OCI-LY1 (cell line): ENCODE results near the gene RABGEF1.
"Not testable (repeated sequence)": the region's sequence is repeated elsewhere in the genome, so short reads cannot be mapped to it uniquely, and the experiment has no call there.

Experiments used
- H2AFZ ChIP-seq: fragments of 200-600 bp; sonication (generic), shearing (Covaris generic); 2 replicates; pipeline ENCODE4 v1.6.0; 2014; ENCODE audit warnings: antibody characterized with exemption, mild to moderate bottlenecking, low read length
- H3F3A ChIP-seq: fragments of 200-600 bp; sonication (generic), shearing (Covaris generic); 2 replicates; pipeline ENCODE4 v1.6.0; 2014; ENCODE audit warnings: mild to moderate bottlenecking, antibody characterized with exemption, low read length, moderate library complexity; ENCODE audit not compliant: insufficient read depth
- H3K27ac ChIP-seq: fragments of 200-600 bp; sonication (generic); 2 replicates; pipeline ENCODE4 v1.5.1; 2014; ENCODE audit warnings: low read length, mixed run types, mild to moderate bottlenecking, low read depth; ENCODE audit not compliant: poor library complexity, severe bottlenecking
- H3K27me3 ChIP-seq: fragments of 200-600 bp; sonication (generic); 2 replicates; pipeline ENCODE4 v1.6.0; 2014; ENCODE audit warnings: antibody characterized with exemption, mild to moderate bottlenecking, low read length, moderate library complexity; ENCODE audit not compliant: insufficient read depth
- H3K36me3 ChIP-seq: fragments of 200-600 bp; sonication (generic); 2 replicates; pipeline ENCODE4 v1.6.1; 2014; ENCODE audit warnings: mild to moderate bottlenecking, antibody characterized with exemption, low read length, moderate library complexity, mixed read lengths; ENCODE audit not compliant: insufficient read depth
- H3K4me1 ChIP-seq: fragments of 200-600 bp; sonication (generic); 2 replicates; pipeline ENCODE4 v1.5.1; 2014; ENCODE audit warnings: mild to moderate bottlenecking, low read length, moderate library complexity; ENCODE audit not compliant: insufficient read depth, severe bottlenecking
- H3K4me2 ChIP-seq: fragments of 200-600 bp; sonication (generic), shearing (Covaris generic); 2 replicates; pipeline ENCODE4 v1.6.1; 2014; ENCODE audit warnings: low read length
- H3K4me3 ChIP-seq: fragments of 200-600 bp; sonication (generic); 2 replicates; pipeline ENCODE4 v1.5.1; 2014; ENCODE audit warnings: low read length, low read depth, mild to moderate bottlenecking, mixed read lengths; ENCODE audit not compliant: poor library complexity, severe bottlenecking
- H3K79me2 ChIP-seq: fragments of 200-600 bp; shearing (Covaris generic); 2 replicates; pipeline ENCODE4 v1.6.1; 2016; ENCODE audit warnings: mixed run types, low read length, mixed read lengths; ENCODE audit not compliant: insufficient read depth
- H3K9ac ChIP-seq: fragments of 200-600 bp; sonication (generic), shearing (Covaris generic); 2 replicates; pipeline ENCODE4 v1.6.1; 2014; ENCODE audit warnings: mild to moderate bottlenecking, low read length, mixed read lengths
- H3K9me2 ChIP-seq: fragments of 200-600 bp; sonication (generic), shearing (Covaris generic); 2 replicates; pipeline ENCODE4 v1.6.1; 2014; ENCODE audit warnings: low read depth, mild to moderate bottlenecking, low read length, mixed read lengths
- H3K9me3 ChIP-seq: fragments of 200-600 bp; shearing (Covaris generic); 2 replicates; pipeline ENCODE4 v1.6.1; 2014; ENCODE audit warnings: low read length, mixed read lengths
- H4K20me1 ChIP-seq: fragments of 200-600 bp; sonication (generic), shearing (Covaris generic); 2 replicates; pipeline ENCODE4 v1.6.0; 2016; ENCODE audit warnings: mild to moderate bottlenecking, low read length; ENCODE audit not compliant: insufficient read depth
- EZH2 ChIP-seq: fragments of 200-600 bp; sonication (generic), shearing (Covaris generic); IDR thresholded peaks from 2 replicates; pipeline ENCODE4 v1.8.0; 2017; ENCODE audit warnings: borderline replicate concordance, mixed run types, mild to moderate bottlenecking, antibody characterized with exemption, low read length, moderate library complexity, mixed read lengths
- TF ChIP-seq, protein P1 (sequence below): fragments of 200-600 bp; sonication (generic), shearing (Covaris generic); IDR thresholded peaks from 2 replicates; pipeline ENCODE4 v1.5.1; 2017; ENCODE audit warnings: mild to moderate bottlenecking, antibody characterized with exemption, low read length, moderate library complexity, mixed read lengths

RABGEF1 gene

DNA sequence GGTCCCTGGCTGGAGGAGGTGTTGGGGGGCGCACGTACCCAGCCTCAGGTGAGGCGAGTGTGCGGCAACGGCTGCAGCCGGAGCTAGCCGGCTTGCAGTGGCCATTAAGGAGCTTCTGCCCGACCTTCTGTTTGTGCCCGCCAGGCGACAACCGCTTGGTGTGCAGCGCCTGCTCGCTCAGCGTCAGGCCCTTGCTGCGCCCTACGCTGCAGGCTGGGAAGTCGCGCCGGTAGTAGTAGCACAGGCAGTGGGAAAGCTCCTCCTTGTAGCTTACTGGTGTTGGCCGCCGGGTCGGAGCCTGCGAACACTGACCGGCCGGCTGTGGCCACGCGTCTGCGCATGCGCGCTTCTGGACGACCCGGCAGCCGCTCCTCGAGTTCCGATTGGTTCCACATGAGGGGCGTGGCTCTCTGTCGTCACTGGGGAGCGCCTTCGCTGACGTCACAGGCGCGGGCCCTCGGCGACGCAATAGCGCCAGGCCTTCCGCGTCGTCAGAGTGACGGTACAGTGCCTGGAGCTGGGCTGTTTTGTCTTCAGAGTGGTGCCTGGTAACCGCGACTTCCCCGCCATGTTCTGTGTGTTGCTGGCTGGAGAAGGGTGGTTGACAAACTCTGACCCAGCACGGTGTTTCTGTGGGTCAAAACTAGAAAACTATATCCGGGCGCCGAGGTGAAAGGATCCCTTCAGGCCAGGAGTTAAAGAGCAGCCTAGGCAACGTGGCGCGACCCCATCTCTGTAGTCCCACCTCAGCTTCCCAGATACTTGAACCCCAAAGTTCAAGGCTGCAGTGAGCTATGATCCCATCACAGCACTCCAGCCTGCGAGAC, 104.2 kb downstream of the RABGEF1 start:
- Histone ChIP-seq H3K9me3 (no peaks in the 10 kb centered on the region), H3K9ac (peak overlapping the region; percentile 77), H3K27ac (peak overlapping the region; percentile 30), H3K4me2 (peak overlapping the region; percentile 82), H3K9me2 (no peaks in the 10 kb centered on the region), H2AFZ (no peak overlapping the region), H3K4me3 (peak overlapping the region; percentile 77), H3K27me3 (no peaks in the 10 kb centered on the region), H3K36me3 (peaks cover 3% of the 10 kb centered on the region; the same call in 1 of the 2 replicates), H3K79me2 (no peaks in the 10 kb centered on the region), H3F3A (no peaks in the 10 kb centered on the region), H4K20me1 (no peaks in the 10 kb centered on the region), H3K4me1 (peaks cover 32% of the 10 kb centered on the region)
- no peak for TF ChIP-seq EZH2
- TF ChIP-seq, protein P1, sequence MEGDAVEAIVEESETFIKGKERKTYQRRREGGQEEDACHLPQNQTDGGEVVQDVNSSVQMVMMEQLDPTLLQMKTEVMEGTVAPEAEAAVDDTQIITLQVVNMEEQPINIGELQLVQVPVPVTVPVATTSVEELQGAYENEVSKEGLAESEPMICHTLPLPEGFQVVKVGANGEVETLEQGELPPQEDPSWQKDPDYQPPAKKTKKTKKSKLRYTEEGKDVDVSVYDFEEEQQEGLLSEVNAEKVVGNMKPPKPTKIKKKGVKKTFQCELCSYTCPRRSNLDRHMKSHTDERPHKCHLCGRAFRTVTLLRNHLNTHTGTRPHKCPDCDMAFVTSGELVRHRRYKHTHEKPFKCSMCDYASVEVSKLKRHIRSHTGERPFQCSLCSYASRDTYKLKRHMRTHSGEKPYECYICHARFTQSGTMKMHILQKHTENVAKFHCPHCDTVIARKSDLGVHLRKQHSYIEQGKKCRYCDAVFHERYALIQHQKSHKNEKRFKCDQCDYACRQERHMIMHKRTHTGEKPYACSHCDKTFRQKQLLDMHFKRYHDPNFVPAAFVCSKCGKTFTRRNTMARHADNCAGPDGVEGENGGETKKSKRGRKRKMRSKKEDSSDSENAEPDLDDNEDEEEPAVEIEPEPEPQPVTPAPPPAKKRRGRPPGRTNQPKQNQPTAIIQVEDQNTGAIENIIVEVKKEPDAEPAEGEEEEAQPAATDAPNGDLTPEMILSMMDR = no peak; the same call in 1 of the 2 replicates

- Histone ChIP-seq H3K27ac (peak overlapping the region; percentile 30), H3K79me2 (no peaks in the 10 kb centered on the region), H3K27me3 (no peaks in the 10 kb centered on the region), H3K36me3 (peaks cover 4% of the 10 kb centered on the region; the same call in 1 of the 2 replicates), H3K9me3 (no peaks in the 10 kb centered on the region), H3K9ac (peak overlapping the region; percentile 74), H3K4me2 (peak overlapping the region; percentile 82), H3K4me3 (peak overlapping the region; percentile 77), H3K9me2 (no peaks in the 10 kb centered on the region), H2AFZ (no peak overlapping the region), H3F3A (no peaks in the 10 kb centered on the region), H4K20me1 (no peaks in the 10 kb centered on the region), H3K4me1 (peaks cover 32% of the 10 kb centered on the region)
- TF ChIP-seq, protein P1 = no peak
- TF ChIP-seq EZH2 = no peak
These were observed 105.0 kb downstream of the RABGEF1 start for GRCh38 chr7:66845379-66846095.

- Histone ChIP-seq H3K4me2 (peak overlapping the region; percentile 82), H3K4me1 (peaks cover 32% of the 10 kb centered on the region), H3K4me3 (peak overlapping the region; percentile 77)
- H3K36me3 ChIP-seq, H3F3A ChIP-seq, H3K27ac ChIP-seq, H2AFZ ChIP-seq, H4K20me1 ChIP-seq, H3K9ac ChIP-seq, H3K27me3 ChIP-seq, H3K79me2 ChIP-seq, H3K9me2 ChIP-seq, H3K9me3 ChIP-seq: not testable (repeated sequence)
These were observed 105.5 kb downstream of the RABGEF1 start for GRCh38 chr7:66846096-66846445.

DNA sequence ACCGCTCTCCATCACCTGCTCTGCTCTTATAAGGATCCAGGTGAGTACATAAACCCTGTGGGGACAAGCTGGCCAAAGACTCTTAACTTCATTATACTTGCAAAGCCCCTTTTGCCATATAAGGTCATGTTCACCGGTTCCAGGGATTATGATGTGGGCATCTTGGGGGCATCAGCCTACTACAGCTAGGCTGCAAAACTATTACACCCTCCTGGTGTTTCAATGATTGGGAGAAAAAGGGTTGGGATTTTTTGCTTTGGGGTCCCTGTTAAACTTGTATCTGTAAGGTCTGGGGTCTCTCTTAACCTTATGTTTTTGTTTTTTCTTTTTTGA, 107.0 kb downstream of the RABGEF1 start:
- H3K9me3 ChIP-seq, H3K27me3 ChIP-seq, H3K4me2 ChIP-seq, H3F3A ChIP-seq, H3K27ac ChIP-seq, H3K4me3 ChIP-seq, H4K20me1 ChIP-seq, H3K9me2 ChIP-seq, H3K36me3 ChIP-seq, H2AFZ ChIP-seq, H3K79me2 ChIP-seq, H3K9ac ChIP-seq: not testable (repeated sequence)
- peaks cover 32% of the 10 kb centered on the region for H3K4me1 ChIP-seq
